OCI-LY3 (cell line): ENCODE measurements around the gene USPL1.
"Not testable (repeated sequence)": the region's sequence is repeated elsewhere in the genome, so short reads cannot be mapped to it uniquely, and the experiment has no call there.

ENCODE experiments used
- H2AFZ ChIP-seq: fragments of 200-600, 300-600 bp; shearing (Covaris generic); 2 replicates; pipeline ENCODE4 v1.6.0; 2014; ENCODE audit warnings: antibody characterized with exemption, low read depth, low read length
- H3K27ac ChIP-seq: fragments of 200-600, 300-600 bp; sonication (generic); 2 replicates; pipeline ENCODE4 v1.5.1; 2014; ENCODE audit warnings: mild to moderate bottlenecking, low read length, moderate library complexity, mixed read lengths
- H3K27me3 ChIP-seq: fragments of 200-600, 300-600 bp; sonication (generic); 2 replicates; pipeline ENCODE4 v1.6.1; 2014; ENCODE audit warnings: low read depth, low read length, mixed read lengths
- H3K36me3 ChIP-seq: fragments of 200-600, 300-600 bp; sonication (generic); replicated peaks from 2 replicates; pipeline ENCODE3; 2014; ENCODE audit warnings: low read depth, low read length, mixed read lengths
- H3K4me1 ChIP-seq: fragments of 300-600, 200-600 bp; sonication (generic); 2 replicates; pipeline ENCODE4 v1.6.1; 2014; ENCODE audit warnings: low read length, mixed read lengths
- H3K4me2 ChIP-seq: fragments of 200-600, 300-600 bp; sonication (generic); 2 replicates; pipeline ENCODE4 v1.6.1; 2014; ENCODE audit warnings: low read length, mixed read lengths
- H3K4me3 ChIP-seq: fragments of 300-600, 200-600 bp; sonication (generic); 2 replicates; pipeline ENCODE4 v1.5.1; 2014; ENCODE audit warnings: antibody characterized with exemption, mild to moderate bottlenecking, low read length, moderate library complexity
- H3K79me2 ChIP-seq: fragments of 300-600, 200-600 bp; shearing (Covaris generic); 2 replicates; pipeline ENCODE4 v1.6.1; 2014; ENCODE audit warnings: mild to moderate bottlenecking, low read length, mixed read lengths
- H3K9ac ChIP-seq: fragments of 300-600, 200-600 bp; shearing (Covaris generic); 2 replicates; pipeline ENCODE4 v1.6.0; 2014; ENCODE audit warnings: mild to moderate bottlenecking, low read length, moderate library complexity
- H3K9me3 ChIP-seq: fragments of 200-600, 300-600 bp; shearing (Covaris generic); 2 replicates; pipeline ENCODE4 v1.6.1; 2014; ENCODE audit warnings: low read length, mixed read lengths; ENCODE audit not compliant: insufficient read depth
- H4K20me1 ChIP-seq: fragments of 200-600, 300-600 bp; sonication (generic); 2 replicates; pipeline ENCODE4 v1.6.1; 2016; ENCODE audit warnings: low read length, mixed read lengths; ENCODE audit not compliant: insufficient read depth
- CTCF ChIP-seq: fragments of 200-600, 300-600 bp; sonication (generic); IDR thresholded peaks from 2 replicates; pipeline ENCODE4 v1.5.1; 2014; ENCODE audit warnings: antibody characterized with exemption, low read length, low read depth
- EZH2phosphoT487 ChIP-seq: fragments of 200-600 bp; shearing (Covaris generic); IDR thresholded peaks from 2 replicates; pipeline ENCODE4 v1.6.1; 2018; ENCODE audit warnings: antibody characterized with exemption, mixed run types, low read depth

USPL1 gene

GRCh38 chr13:30638301-30638700, 20.6 kb downstream of the USPL1 start:
- Histone ChIP-seq H3K4me2 (no peak overlapping the region), H3K9me3 (no peaks in the 10 kb centered on the region), H3K79me2 (peaks cover 55% of the 10 kb centered on the region), H3K4me1 (no peaks in the 10 kb centered on the region), H2AFZ (no peak overlapping the region), H3K36me3 (peaks cover 47% of the 10 kb centered on the region), H3K9ac (no peak overlapping the region), H3K27me3 (no peaks in the 10 kb centered on the region), H3K27ac (no peak overlapping the region), H3K4me3 (no peak overlapping the region), H4K20me1 (peaks cover 58% of the 10 kb centered on the region)
- TF ChIP-seq EZH2phosphoT487 (no peak), CTCF (no peak)

DNA sequence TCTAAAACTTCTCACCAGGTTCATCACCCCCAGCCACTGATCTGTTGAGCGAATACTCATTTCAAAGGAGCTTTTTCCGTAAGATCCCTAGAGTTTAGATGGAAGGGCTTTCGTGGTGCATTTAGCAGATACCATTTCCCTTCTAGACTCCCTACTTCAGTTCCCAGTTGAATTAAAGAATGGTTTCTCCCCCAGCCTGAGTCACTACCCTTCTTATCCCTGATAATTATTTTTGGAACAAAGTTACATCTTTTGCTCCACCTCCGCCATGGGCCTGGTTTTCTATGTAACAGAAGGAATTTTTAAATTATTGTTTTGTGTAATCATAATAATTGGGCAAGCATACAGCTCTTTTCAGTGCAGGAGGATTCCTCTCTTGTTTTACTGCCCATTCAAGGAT, 22.0 kb downstream of the USPL1 start:
- Histone ChIP-seq H4K20me1 (peaks cover 47% of the 10 kb centered on the region), H3K9me3 (no peaks in the 10 kb centered on the region)

GRCh38 chr13:30641173-30641572, 23.5 kb downstream of the USPL1 start:
- Histone ChIP-seq H4K20me1 (peaks cover 41% of the 10 kb centered on the region), H3K79me2 (peaks cover 26% of the 10 kb centered on the region), H3K36me3 (peaks cover 45% of the 10 kb centered on the region)
- not testable (repeated sequence) for H3K9ac ChIP-seq, H3K4me2 ChIP-seq, H3K4me1 ChIP-seq, H3K9me3 ChIP-seq, H3K27me3 ChIP-seq, H3K27ac ChIP-seq, H2AFZ ChIP-seq, H3K4me3 ChIP-seq

More for the DNA sequence above, 22.0 kb downstream of the USPL1 start:
- H3K9ac ChIP-seq: no peak overlapping the region
- H3K27ac ChIP-seq: no peak overlapping the region
- H2AFZ ChIP-seq: no peak overlapping the region
- no peak for TF ChIP-seq EZH2phosphoT487
- no peak for TF ChIP-seq CTCF
- H3K36me3 ChIP-seq: peaks cover 40% of the 10 kb centered on the region
- no peak overlapping the region for H3K4me3 ChIP-seq
- H3K79me2 ChIP-seq: peaks cover 41% of the 10 kb centered on the region
- H3K4me2 ChIP-seq: no peak overlapping the region
- H3K4me1 ChIP-seq: no peaks in the 10 kb centered on the region
- H3K27me3 ChIP-seq: no peaks in the 10 kb centered on the region

DNA sequence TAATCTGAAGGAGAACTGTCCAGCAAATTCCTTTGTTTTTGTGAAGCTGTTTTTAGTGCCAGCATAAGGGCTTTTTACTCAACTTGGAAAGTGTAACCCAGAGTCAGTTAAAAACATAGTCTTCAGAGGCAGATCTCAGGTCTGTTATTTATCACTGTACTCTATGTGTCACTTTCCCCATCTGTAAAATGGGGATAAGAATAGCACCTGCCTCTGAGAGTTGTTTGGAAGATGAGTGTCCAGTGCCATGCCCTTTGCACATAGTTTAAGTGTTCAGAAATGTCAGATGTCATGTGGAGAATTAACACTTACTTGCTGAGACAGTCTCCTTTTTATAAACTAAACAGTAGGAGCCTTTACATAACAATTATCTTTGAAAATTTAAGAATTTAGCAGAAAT, 27.9 kb downstream of the USPL1 start:
- no peaks in the 10 kb centered on the region for H3K4me1 ChIP-seq
- H3K4me2 ChIP-seq: no peak overlapping the region
- H3K27me3 ChIP-seq: no peaks in the 10 kb centered on the region
- peaks cover 4% of the 10 kb centered on the region; the same call in 1 of the 2 replicates for H3K79me2 ChIP-seq
- H3K4me3 ChIP-seq: no peak overlapping the region
- H3K36me3 ChIP-seq: peaks cover 66% of the 10 kb centered on the region
- peaks cover 23% of the 10 kb centered on the region for H4K20me1 ChIP-seq
- no peak overlapping the region for H2AFZ ChIP-seq
- no peak overlapping the region for H3K9ac ChIP-seq
- H3K27ac ChIP-seq: no peak overlapping the region
- TF ChIP-seq EZH2phosphoT487 (no peak), CTCF (no peak)
- H3K9me3 ChIP-seq: no peaks in the 10 kb centered on the region

DNA sequence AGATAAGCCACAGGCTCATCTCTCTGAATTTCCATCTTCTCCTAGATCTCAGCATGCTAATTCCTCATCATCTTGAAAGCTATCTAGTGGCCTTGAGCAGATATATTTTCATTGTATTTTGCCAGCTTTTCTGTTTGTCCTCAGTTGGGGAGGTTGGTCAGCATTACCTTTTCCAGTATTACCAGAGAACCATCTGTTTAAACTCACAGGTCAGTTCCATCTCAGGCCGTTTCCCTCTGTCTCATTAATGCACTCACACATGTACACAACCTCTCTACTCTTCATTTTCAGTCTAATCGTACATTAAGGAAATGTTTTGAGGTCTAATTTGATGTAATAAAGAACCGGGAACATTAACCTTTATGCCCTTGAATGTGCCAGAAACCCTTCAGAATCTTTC, 29.7 kb downstream of the USPL1 start:
- no peaks in the 10 kb centered on the region for H3K9me3 ChIP-seq
- no peak overlapping the region for H3K27ac ChIP-seq
- H2AFZ ChIP-seq: no peak overlapping the region
- H3K36me3 ChIP-seq: peaks cover 55% of the 10 kb centered on the region
- no peak overlapping the region for H3K4me2 ChIP-seq
- H4K20me1 ChIP-seq: peaks cover 14% of the 10 kb centered on the region
- H3K79me2 ChIP-seq: peaks cover 4% of the 10 kb centered on the region
- H3K4me1 ChIP-seq: no peaks in the 10 kb centered on the region
- TF ChIP-seq CTCF (no peak), EZH2phosphoT487 (no peak)
- H3K4me3 ChIP-seq: no peak overlapping the region
- H3K9ac ChIP-seq: no peak overlapping the region
- H3K27me3 ChIP-seq: no peaks in the 10 kb centered on the region
